Measurements from ENCODE around the gene TTC7B. TPM values are rescaled to one million over a fixed set of nuclear protein-coding genes. Genes with fewer than 3 reads are reported as not detected.
A peak's percentile ranks its signal among the peaks of the same experiment; 100 is the strongest.

The TTC7B gene
- total and polyA plus RNA-seq, 2 donors (not counting 1 experiment from before 2014, with no cell fraction given) = 18.8 to 37.5 TPM

DNA sequence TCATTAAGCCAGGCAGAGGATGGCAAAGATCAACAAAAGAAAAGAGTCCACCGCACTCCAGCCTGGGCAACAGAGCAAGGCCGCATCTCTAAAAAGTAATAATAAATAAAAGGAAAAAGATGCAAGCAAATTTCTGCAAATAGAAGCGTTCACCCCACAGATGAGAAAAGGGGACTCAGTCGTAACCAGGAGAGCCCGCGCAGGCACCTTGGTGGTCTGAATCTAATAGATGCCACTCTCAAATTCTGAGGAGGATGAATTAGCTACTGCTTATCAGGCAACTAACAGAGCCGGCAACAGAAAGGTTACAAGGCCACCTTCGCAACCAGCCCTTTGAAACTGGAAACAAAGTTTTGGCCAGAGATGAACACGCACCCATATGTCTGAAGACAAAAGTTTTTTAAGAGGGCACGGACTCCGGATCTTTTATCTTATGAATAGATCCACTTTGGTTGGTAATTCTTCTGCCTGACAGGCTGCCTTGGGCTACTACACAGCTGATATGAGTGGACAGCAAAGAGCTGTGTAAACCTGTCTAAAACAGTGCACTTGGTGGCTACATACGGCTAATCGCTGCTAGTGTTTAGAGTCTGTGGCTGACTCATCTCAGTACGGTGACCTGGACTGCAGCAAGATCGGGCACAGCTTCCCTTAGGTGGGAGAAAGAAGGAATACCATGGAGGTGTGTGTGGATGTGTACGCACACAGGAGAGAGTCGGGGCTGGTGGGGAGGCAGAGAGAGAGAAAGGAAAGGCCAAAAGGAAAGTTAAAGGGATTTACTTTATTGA, 32.9 kb upstream of the TTC7B start:
- Histone ChIP-seq H3K9ac (ENCODE audit: insufficient read depth, low read length) (no peak overlapping the region), H4K20me1 (ENCODE audit: control insufficient read depth, extremely low read depth, insufficient read depth, low read length) (no peaks in the 10 kb centered on the region), H3K27me3 (ENCODE audit: control insufficient read depth, insufficient read depth, low read length) (no peaks in the 10 kb centered on the region), H3K4me2 (ENCODE audit: extremely low read depth, insufficient read depth, low read length) (no peak overlapping the region), H2AFZ (ENCODE audit: low read length) (no peak overlapping the region), H3K79me2 (ENCODE audit: control insufficient read depth, insufficient read depth, low read length) (no peaks in the 10 kb centered on the region), H3K4me1 (ENCODE audit: control insufficient read depth, extremely low read depth, insufficient read depth, low read length) (no peaks in the 10 kb centered on the region), H3K9me3 (ENCODE audit: control insufficient read depth, insufficient read depth, low read depth, low read length) (no peaks in the 10 kb centered on the region), H3K4me3 (replicated peaks in 1 of 4; ENCODE audit: control extremely low read depth in 1 of 4, insufficient read depth in 1 of 4, low read depth in 3 of 4, low read length in 4 of 4) (no peak overlapping the region), H3K27ac (ENCODE audit: insufficient read depth, low read length) (no peak overlapping the region), H3K36me3 (ENCODE audit: control insufficient read depth, insufficient read depth, low read length) (no peaks in the 10 kb centered on the region)
- peak in 1 of 2 donors; percentile 44 for DNase-seq (ENCODE audit: low read depth in 2 of 2)
- TF ChIP-seq EZH2 (IDR thresholded peaks at IDR 0.05; ENCODE audit: low read length, missing control alignments) = no peak
- TF ChIP-seq, protein P1, sequence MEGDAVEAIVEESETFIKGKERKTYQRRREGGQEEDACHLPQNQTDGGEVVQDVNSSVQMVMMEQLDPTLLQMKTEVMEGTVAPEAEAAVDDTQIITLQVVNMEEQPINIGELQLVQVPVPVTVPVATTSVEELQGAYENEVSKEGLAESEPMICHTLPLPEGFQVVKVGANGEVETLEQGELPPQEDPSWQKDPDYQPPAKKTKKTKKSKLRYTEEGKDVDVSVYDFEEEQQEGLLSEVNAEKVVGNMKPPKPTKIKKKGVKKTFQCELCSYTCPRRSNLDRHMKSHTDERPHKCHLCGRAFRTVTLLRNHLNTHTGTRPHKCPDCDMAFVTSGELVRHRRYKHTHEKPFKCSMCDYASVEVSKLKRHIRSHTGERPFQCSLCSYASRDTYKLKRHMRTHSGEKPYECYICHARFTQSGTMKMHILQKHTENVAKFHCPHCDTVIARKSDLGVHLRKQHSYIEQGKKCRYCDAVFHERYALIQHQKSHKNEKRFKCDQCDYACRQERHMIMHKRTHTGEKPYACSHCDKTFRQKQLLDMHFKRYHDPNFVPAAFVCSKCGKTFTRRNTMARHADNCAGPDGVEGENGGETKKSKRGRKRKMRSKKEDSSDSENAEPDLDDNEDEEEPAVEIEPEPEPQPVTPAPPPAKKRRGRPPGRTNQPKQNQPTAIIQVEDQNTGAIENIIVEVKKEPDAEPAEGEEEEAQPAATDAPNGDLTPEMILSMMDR (conservative IDR thresholded peaks at IDR 0.05 in 1 of 2, IDR thresholded peaks at IDR 0.05 in 1 of 2; ENCODE audit: low read depth in 1 of 2, low read length in 2 of 2) = no peak

GRCh38 chr14:90846511-90846910, 30.3 kb upstream of the TTC7B start:
- peak in 1 of 2 donors; percentile 70 for DNase-seq (ENCODE audit: low read depth in 2 of 2)
- no peak overlapping the region for H3K4me2 ChIP-seq (ENCODE audit: extremely low read depth, insufficient read depth, low read length)
- no peaks in the 10 kb centered on the region for H3K36me3 ChIP-seq (ENCODE audit: control insufficient read depth, insufficient read depth, low read length)
- no peaks in the 10 kb centered on the region for H3K9me3 ChIP-seq (ENCODE audit: control insufficient read depth, insufficient read depth, low read depth, low read length)
- no peaks in the 10 kb centered on the region for H3K27me3 ChIP-seq (ENCODE audit: control insufficient read depth, insufficient read depth, low read length)
- TF ChIP-seq, protein P1 (conservative IDR thresholded peaks at IDR 0.05 in 1 of 2, IDR thresholded peaks at IDR 0.05 in 1 of 2; ENCODE audit: low read depth in 1 of 2, low read length in 2 of 2) = no peak
- TF ChIP-seq EZH2 (IDR thresholded peaks at IDR 0.05; ENCODE audit: low read length, missing control alignments) = no peak
- no peak overlapping the region for H3K27ac ChIP-seq (ENCODE audit: insufficient read depth, low read length)
- H3K4me1 ChIP-seq (ENCODE audit: control insufficient read depth, extremely low read depth, insufficient read depth, low read length) = no peaks in the 10 kb centered on the region
- no peak overlapping the region for H2AFZ ChIP-seq (ENCODE audit: low read length)
- no peaks in the 10 kb centered on the region for H3K79me2 ChIP-seq (ENCODE audit: control insufficient read depth, insufficient read depth, low read length)
- no peak overlapping the region for H3K9ac ChIP-seq (ENCODE audit: insufficient read depth, low read length)
- H4K20me1 ChIP-seq (ENCODE audit: control insufficient read depth, extremely low read depth, insufficient read depth, low read length) = no peaks in the 10 kb centered on the region
- H3K4me3 ChIP-seq (replicated peaks in 1 of 4; ENCODE audit: control extremely low read depth in 1 of 4, insufficient read depth in 1 of 4, low read depth in 3 of 4, low read length in 4 of 4) = no peak overlapping the region

- no peak for DNase-seq (ENCODE audit: low read depth in 2 of 2)
Observed at GRCh38 chr14:90844321-90844720, 28.1 kb upstream of the TTC7B start.

More at GRCh38 chr14:90844321-90844720, 28.1 kb upstream of the TTC7B start:
- no peak overlapping the region for H3K4me3 ChIP-seq (replicated peaks in 1 of 4; ENCODE audit: control extremely low read depth in 1 of 4, insufficient read depth in 1 of 4, low read depth in 3 of 4, low read length in 4 of 4)
- no peaks in the 10 kb centered on the region for H3K9me3 ChIP-seq (ENCODE audit: control insufficient read depth, insufficient read depth, low read depth, low read length)
- no peaks in the 10 kb centered on the region for H3K36me3 ChIP-seq (ENCODE audit: control insufficient read depth, insufficient read depth, low read length)
- H3K4me1 ChIP-seq (ENCODE audit: control insufficient read depth, extremely low read depth, insufficient read depth, low read length) = no peaks in the 10 kb centered on the region
- H3K79me2 ChIP-seq (ENCODE audit: control insufficient read depth, insufficient read depth, low read length) = no peaks in the 10 kb centered on the region
- H3K4me2 ChIP-seq (ENCODE audit: extremely low read depth, insufficient read depth, low read length) = no peak overlapping the region
- H2AFZ ChIP-seq (ENCODE audit: low read length) = no peak overlapping the region
- H3K9ac ChIP-seq (ENCODE audit: insufficient read depth, low read length) = no peak overlapping the region
- TF ChIP-seq, protein P1 (conservative IDR thresholded peaks at IDR 0.05 in 1 of 2, IDR thresholded peaks at IDR 0.05 in 1 of 2; ENCODE audit: low read depth in 1 of 2, low read length in 2 of 2) = no peak
- TF ChIP-seq EZH2 (IDR thresholded peaks at IDR 0.05; ENCODE audit: low read length, missing control alignments) = no peak
- no peak overlapping the region for H3K27ac ChIP-seq (ENCODE audit: insufficient read depth, low read length)
- H4K20me1 ChIP-seq (ENCODE audit: control insufficient read depth, extremely low read depth, insufficient read depth, low read length) = no peaks in the 10 kb centered on the region
- H3K27me3 ChIP-seq (ENCODE audit: control insufficient read depth, insufficient read depth, low read length) = no peaks in the 10 kb centered on the region

All from fibroblast of lung (primary cell).